Measurements from ENCODE around the gene COL25A1.

DNA sequence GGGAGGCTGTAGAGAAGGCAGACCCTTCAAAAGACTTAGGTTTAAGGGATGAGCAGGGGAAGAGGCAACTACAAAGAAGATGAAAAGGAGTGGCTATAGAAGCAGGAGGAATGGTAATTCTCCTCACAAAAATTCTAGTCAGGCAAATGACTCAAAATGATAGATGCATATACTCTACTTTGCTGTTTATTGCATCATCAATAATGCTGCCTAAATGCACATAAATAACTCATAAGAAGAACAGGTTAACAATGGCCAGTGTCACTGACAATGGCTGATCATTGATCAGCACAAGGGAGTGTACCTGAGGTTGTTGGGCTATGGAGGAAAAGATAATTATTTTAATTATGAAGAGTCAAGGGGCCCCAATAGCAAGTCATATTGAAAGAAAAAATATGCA is 354.9 kb downstream of the COL25A1 start:
- no peak for TF ChIP-seq TAF1 (conservative IDR thresholded peaks at IDR 0.05)
- TF ChIP-seq GABPA (IDR thresholded peaks at IDR 0.05 in 1 of 2, conservative IDR thresholded peaks at IDR 0.05 in 1 of 2): no peak
- TF ChIP-seq CTCF (IDR thresholded peaks at IDR 0.05; ENCODE audit: low read depth, low read length, missing input control): no peak
- TF ChIP-seq YY1 (IDR thresholded peaks at IDR 0.05): no peak
- TF ChIP-seq JUND (IDR thresholded peaks at IDR 0.05): no peak
